ENCODE data around the gene TMEM138.

The TMEM138 gene

DNA sequence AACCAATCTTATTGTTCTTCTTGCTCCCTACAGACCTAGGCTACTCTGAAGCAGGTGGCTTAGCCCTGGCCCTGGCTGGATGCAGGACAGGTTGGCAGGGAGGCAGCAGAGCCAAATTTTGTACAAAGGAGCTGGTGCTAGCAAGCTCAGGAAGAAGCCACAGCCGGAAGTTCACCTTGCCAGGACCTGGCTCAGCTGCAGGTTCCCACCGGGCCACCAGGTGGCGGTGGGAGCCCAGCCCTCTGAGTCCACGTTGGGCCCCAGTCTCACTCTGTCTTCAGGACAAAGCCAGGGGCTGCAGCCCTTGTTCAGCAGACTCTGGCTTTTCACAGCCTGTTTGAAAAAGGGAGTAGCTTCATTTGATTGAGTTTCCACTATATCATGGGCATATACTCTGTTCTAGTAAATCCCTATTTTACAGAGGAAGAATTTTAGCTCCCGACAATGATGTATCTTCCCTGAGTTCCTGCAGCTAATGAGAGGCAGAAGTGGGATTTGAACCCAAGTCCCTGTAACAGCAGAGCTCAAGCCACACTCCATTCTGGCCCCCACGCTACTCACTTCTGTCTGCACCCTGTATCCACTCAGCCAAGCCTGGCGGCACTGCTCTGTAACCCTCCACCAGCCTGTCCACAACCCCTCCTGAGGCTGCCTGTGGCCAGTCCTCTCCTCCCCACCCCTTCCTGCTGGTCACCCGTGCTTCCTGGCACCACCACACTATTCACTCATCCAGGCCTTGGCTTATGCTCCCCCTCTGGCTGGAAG, 25.8 kb upstream of the TMEM138 start:
- peak; percentile 81 for DNase-seq (ENCODE audit: low spot score)
- H3K27ac Mint-ChIP-seq: peak overlapping the region; percentile 82
- H3K4me3 Mint-ChIP-seq: peak overlapping the region; percentile 32
- peaks cover 27% of the 10 kb centered on the region for H3K4me1 Mint-ChIP-seq (ENCODE audit: low read depth)
- peaks cover 14% of the 10 kb centered on the region for H3K36me3 Mint-ChIP-seq (ENCODE audit: low read depth)
- H3K9me3 Mint-ChIP-seq: no peaks in the 10 kb centered on the region
- H3K27me3 Mint-ChIP-seq (ENCODE audit: low read depth): no peaks in the 10 kb centered on the region

DNA sequence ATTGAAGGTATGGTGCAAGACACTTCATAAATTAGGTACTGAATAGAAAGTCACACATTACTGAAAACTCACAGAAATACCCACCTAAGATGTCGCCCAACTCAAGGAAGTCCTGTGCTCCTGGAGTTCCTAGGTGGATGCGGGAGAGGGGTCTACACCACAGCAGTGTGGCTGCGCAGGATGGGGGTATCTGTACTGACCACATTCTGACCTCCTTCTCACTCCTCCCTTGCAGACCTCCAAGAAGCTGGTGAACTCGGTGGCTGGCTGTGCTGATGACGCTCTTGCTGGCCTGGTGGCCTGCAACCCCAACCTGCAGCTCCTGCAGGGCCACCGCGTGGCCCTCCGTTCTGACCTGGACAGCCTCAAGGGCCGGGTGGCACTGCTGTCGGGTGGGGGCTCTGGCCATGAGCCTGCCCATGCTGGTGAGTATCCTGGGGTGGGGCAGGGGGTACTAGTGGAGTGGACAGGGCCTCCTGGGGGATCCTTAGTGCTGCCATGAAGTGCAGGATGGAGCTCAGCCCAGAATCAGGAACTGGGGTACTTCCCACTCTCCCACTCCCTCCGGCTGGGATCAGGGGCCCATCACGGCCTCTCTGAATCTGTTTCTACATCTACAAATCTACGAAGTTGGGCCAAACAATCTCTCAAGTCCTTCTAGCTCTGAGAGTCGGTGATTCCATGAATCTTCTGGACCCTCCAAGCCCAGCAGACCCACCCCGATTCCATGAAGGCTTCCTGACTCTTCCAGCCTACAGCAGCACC, 24.3 kb upstream of the TMEM138 start:
- Mint-ChIP-seq H3K36me3 (ENCODE audit: low read depth) (peaks cover 3% of the 10 kb centered on the region), H3K4me1 (ENCODE audit: low read depth) (peaks cover 18% of the 10 kb centered on the region), H3K4me3 (no peak overlapping the region), H3K9me3 (no peaks in the 10 kb centered on the region), H3K27ac (no peak overlapping the region), H3K27me3 (ENCODE audit: low read depth) (no peaks in the 10 kb centered on the region)
- no peak for DNase-seq (ENCODE audit: low spot score)

DNA sequence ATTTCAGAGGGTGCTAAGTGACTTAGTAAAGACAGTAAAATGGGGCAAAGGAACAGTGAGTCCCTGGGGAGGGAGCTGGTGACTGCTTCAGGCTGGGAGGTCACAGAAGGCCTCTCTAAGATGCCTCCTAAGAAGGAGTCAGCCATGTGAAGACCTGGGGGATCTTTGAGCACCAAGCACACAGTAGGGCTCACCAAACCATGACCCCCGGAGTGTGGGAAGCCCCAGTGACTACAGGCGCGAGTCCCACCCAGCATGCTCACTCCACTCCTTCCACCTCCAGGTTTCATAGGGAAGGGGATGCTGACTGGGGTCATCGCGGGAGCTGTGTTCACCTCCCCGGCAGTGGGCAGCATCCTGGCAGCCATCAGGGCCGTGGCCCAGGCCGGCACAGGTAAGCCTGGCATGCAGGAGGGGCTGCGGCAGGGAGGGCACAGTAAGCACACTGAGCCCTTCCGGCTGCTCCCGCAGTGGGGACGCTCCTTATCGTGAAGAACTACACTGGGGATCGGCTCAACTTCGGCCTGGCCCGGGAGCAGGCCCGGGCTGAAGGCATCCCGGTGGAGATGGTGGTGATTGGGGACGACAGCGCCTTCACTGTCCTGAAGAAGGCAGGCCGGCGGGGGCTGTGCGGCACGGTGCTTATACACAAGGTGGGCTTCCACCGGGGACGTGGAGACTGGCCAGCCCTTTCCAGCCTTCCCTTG, 23.2 kb upstream of the TMEM138 start:
- peaks cover 15% of the 10 kb centered on the region for H3K4me1 Mint-ChIP-seq (ENCODE audit: low read depth)
- no peak for DNase-seq (ENCODE audit: low spot score)
- peak overlapping the region; percentile 17 for H3K27ac Mint-ChIP-seq
- H3K9me3 Mint-ChIP-seq: no peaks in the 10 kb centered on the region
- H3K4me3 Mint-ChIP-seq: no peak overlapping the region
- H3K27me3 Mint-ChIP-seq (ENCODE audit: low read depth): no peaks in the 10 kb centered on the region
- H3K36me3 Mint-ChIP-seq (ENCODE audit: low read depth): peaks cover 3% of the 10 kb centered on the region

DNA sequence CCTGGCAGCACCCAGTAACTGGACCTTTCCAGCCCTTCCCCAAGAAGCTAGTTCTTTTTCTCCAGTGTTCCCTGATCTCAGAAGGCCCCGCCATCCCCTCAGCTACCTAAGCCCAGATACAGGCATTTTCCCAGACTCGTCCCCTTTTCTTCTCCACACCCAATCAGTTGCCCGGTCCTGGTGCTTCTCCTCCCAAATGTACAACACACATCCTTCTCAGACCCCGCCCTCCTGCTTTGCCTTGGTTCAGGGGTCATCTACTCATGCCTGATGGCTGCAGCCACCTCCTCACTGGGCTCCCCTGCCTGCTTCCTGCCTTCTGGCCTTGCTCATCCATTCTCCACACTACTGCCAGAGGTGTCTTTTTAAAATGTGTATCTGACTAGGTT, 22.7 kb upstream of the TMEM138 start:
- peaks cover 3% of the 10 kb centered on the region for H3K36me3 Mint-ChIP-seq (ENCODE audit: low read depth)
- no peaks in the 10 kb centered on the region for H3K9me3 Mint-ChIP-seq
- H3K27me3 Mint-ChIP-seq (ENCODE audit: low read depth): no peaks in the 10 kb centered on the region
- H3K4me3 Mint-ChIP-seq: no peak overlapping the region
- H3K4me1 Mint-ChIP-seq (ENCODE audit: low read depth): peaks cover 11% of the 10 kb centered on the region
- H3K27ac Mint-ChIP-seq: no peak overlapping the region
- DNase-seq (ENCODE audit: low spot score): no peak

DNA sequence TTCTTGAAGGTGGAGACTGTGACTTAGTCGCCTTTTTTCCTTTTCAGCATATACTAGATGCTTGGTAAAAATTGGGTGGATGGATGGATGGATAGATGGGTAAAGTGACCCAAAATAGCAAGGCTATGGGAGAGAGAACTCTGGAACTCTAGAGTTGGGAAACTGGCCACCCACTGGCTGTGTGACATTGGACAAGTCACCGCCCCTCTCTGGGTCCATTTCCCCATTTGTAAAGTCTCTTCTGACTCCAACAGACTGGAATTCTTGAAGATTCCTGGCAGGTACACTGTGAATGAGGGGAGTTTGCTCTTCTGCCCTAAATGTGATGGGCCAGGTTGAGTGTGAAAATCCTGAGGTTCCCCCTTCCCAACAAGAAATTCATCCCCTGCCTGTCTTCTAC, 21.2 kb upstream of the TMEM138 start:
- no peaks in the 10 kb centered on the region for H3K27me3 Mint-ChIP-seq (ENCODE audit: low read depth)
- peaks cover 8% of the 10 kb centered on the region for H3K4me1 Mint-ChIP-seq (ENCODE audit: low read depth)
- no peak overlapping the region for H3K27ac Mint-ChIP-seq
- H3K9me3 Mint-ChIP-seq: no peaks in the 10 kb centered on the region
- peaks cover 3% of the 10 kb centered on the region for H3K36me3 Mint-ChIP-seq (ENCODE audit: low read depth)
- H3K4me3 Mint-ChIP-seq: no peak overlapping the region
- no peak for DNase-seq (ENCODE audit: low spot score)

DNA sequence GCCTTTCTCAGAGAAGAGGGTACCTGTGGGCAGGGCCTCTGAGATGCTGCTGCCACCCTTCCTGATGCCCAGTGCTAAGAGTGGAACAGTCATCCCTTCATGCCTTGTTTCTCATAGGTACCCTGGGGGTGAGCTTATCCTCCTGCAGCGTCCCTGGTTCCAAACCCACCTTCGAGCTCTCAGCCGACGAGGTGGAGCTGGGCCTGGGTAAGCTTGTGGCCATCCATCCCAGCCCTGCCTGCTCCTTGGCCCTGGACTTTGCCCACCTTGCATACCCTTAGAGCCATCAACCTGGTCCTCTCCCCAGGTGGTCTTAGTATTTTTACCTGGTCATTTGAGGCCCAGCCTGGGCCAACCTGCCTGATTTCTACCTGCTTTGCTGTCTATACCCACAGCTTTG, 20.5 kb upstream of the TMEM138 start:
- no peak for DNase-seq (ENCODE audit: low spot score)
- Mint-ChIP-seq H3K9me3 (no peaks in the 10 kb centered on the region), H3K27ac (no peak overlapping the region), H3K4me1 (ENCODE audit: low read depth) (peaks cover 4% of the 10 kb centered on the region), H3K36me3 (ENCODE audit: low read depth) (peaks cover 4% of the 10 kb centered on the region), H3K27me3 (ENCODE audit: low read depth) (no peaks in the 10 kb centered on the region), H3K4me3 (no peak overlapping the region)

DNA sequence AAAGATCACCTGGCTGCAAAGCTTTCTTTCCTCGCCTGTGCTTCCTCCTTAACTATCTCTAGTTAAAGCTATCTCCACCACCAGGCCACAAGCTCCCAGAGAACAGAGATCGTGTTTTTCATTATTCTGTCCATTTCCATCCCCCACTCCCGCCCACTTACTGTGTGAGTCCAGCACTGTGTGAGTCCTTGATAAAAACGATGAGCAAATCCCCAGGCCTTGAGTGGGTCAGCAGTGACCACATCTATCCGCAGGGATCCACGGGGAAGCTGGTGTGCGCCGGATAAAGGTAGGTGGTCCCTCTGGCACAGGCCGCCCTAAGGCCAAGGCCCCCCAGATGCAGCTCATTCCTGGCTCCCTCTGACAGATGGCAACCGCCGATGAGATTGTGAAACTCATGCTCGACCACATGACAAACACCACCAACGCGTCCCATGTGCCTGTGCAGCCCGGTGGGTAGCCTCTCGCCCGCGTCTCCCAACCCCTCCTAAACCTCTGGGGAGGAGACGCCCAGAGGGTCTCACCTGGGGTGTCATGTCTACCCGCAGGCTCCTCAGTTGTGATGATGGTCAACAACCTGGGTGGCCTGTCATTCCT, 19.9 kb upstream of the TMEM138 start:
- H3K4me1 Mint-ChIP-seq (ENCODE audit: low read depth): no peaks in the 10 kb centered on the region
- H3K4me3 Mint-ChIP-seq: no peak overlapping the region
- DNase-seq (ENCODE audit: low spot score): no peak
- H3K27me3 Mint-ChIP-seq (ENCODE audit: low read depth): no peaks in the 10 kb centered on the region
- H3K9me3 Mint-ChIP-seq: no peaks in the 10 kb centered on the region
- no peak overlapping the region for H3K27ac Mint-ChIP-seq
- H3K36me3 Mint-ChIP-seq (ENCODE audit: low read depth): peaks cover 6% of the 10 kb centered on the region

DNA sequence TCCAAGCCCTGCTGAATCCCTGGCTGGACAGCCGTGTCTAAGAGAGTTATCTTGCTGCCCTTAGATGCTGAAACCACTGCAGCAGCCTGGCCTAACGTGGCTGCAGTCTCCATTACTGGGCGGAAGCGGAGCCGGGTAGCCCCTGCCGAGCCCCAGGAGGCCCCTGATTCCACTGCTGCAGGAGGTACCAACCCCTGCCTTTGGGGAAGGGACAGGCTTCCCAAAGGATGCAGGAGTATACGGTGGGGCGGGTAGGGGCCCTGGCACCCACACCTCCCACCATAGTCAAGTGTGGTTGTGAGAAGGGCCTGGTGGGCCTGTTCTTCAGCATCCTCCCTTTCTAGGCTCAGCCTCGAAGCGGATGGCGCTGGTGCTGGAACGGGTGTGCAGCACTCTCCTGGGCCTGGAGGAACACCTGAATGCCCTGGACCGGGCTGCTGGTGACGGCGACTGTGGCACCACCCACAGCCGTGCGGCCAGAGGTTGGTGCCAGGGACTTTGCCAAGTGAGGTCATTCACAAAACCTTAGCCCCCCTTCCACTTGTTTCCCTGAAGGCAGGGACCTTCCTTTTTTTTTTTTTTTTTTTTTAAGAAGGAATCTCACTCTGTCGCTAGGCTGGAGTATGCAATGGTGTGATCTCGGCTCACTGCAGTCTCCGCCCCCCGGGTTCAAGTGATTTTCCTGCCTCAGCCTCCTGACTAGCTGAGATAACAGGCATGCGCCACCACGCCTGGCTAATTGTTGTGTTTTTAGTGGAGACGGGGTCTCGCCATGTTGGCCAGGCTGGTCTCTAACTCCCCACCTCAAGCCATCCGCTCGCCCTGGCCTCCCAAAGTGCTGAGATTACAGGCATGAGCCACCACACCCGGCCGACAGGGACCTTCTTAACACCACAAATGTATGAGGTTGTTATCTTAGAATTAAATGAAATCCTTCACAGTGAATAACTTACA, 18.1 kb upstream of the TMEM138 start:
- no peaks in the 10 kb centered on the region for H3K27me3 Mint-ChIP-seq (ENCODE audit: low read depth)
- no peak overlapping the region for H3K27ac Mint-ChIP-seq
- H3K4me3 Mint-ChIP-seq: no peak overlapping the region
- peaks cover 2% of the 10 kb centered on the region for H3K36me3 Mint-ChIP-seq (ENCODE audit: low read depth)
- DNase-seq (ENCODE audit: low spot score): no peak
- H3K9me3 Mint-ChIP-seq: no peaks in the 10 kb centered on the region
- no peaks in the 10 kb centered on the region for H3K4me1 Mint-ChIP-seq (ENCODE audit: low read depth)

DNA sequence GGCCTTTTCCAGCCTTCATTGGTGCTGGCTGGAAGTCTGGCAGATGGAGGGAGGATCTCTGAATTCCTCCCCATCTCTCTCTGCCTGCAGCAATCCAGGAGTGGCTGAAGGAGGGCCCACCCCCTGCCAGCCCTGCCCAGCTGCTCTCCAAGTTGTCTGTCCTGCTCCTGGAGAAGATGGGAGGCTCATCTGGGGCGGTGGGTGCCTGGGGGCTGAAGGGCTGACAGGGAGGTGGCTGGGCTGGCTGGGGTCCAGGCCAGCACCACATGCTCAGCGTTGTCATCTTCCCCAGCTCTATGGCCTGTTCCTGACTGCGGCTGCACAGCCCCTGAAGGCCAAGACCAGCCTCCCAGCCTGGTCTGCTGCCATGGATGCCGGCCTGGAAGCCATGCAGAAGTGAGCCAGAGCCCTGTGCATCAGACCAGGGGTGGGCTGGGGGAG, 17.0 kb upstream of the TMEM138 start:
- no peaks in the 10 kb centered on the region for H3K4me1 Mint-ChIP-seq (ENCODE audit: low read depth)

DNA sequence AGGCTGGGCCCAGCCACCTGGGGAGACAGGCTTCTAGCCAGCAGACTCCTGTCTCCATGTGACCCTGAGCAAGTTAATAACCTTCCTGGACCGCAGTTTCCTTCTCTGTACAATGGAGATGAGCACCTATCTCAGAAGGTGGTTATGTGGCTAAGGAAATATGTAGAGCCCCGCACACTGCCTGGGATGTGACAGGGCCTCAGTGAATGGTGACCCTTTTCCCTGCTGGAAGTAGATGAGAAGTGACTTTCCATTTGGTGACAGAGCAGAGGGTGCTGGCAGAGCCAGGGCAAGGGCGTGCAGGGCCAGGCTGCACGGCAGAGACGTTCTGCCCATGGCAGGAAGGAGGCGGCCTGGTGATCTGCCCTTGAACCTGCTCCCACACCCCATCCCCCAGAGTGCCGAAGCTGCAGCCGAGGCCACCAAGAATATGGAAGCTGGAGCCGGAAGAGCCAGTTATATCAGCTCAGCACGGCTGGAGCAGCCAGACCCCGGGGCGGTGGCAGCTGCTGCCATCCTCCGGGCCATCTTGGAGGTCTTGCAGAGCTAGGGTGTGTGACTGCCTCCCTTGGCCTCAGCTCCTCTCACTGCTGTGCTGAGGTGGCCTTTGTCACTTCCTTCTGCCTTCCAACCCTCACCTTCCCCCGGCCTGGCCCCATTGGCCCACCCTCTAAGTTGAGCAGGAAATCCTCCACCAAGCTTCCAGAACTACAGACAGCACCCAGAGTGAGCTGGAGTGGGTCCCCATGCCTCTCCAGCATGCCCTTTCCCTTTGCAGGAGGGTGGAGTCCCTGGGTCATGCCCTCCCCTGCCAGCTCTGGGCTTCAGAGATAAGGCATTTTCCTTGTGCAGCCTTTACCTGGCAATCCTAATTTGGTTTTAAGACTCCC, 16.0 kb upstream of the TMEM138 start:
- Mint-ChIP-seq H3K4me3 (no peak overlapping the region), H3K36me3 (ENCODE audit: low read depth) (peaks cover 8% of the 10 kb centered on the region), H3K27ac (peak overlapping the region; percentile 26), H3K27me3 (ENCODE audit: low read depth) (no peaks in the 10 kb centered on the region), H3K4me1 (ENCODE audit: low read depth) (no peaks in the 10 kb centered on the region), H3K9me3 (no peaks in the 10 kb centered on the region)
- no peak for DNase-seq (ENCODE audit: low spot score)

More for the DNA sequence above, 17.0 kb upstream of the TMEM138 start:
- no peak overlapping the region for H3K4me3 Mint-ChIP-seq
- peaks cover 8% of the 10 kb centered on the region for H3K36me3 Mint-ChIP-seq (ENCODE audit: low read depth)
- H3K27me3 Mint-ChIP-seq (ENCODE audit: low read depth): no peaks in the 10 kb centered on the region
- no peak for DNase-seq (ENCODE audit: low spot score)
- no peaks in the 10 kb centered on the region for H3K9me3 Mint-ChIP-seq
- no peak overlapping the region for H3K27ac Mint-ChIP-seq

DNA sequence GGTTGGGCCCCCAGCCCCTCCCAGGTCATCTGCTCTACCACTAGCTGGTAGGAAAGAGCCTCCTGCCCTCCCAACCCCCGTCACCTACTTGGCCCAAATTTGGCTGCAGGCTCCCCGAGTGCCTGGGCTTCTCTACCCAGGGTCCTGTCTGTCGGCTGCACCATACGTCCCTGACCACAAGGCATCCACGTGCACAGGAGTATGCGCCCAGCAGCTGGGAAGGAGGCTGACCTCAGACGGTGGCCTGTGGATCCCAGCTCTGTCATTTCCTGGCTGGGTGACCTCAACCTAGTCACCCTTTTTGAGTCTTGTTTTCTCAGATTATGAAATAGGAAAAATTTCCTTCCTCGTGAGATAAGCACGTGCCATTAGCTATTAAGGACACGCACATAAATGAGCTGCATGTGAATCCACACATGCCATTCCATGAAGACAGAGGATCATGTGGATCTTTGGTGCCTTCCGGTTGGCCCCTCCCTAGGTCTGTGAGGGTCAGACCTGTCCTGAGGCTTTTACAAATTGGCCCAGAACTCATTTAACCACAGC, 14.2 kb upstream of the TMEM138 start:
- H3K4me1 Mint-ChIP-seq (ENCODE audit: low read depth): no peaks in the 10 kb centered on the region
- no peaks in the 10 kb centered on the region for H3K27me3 Mint-ChIP-seq (ENCODE audit: low read depth)
- H3K4me3 Mint-ChIP-seq: no peak overlapping the region
- no peaks in the 10 kb centered on the region for H3K9me3 Mint-ChIP-seq
- DNase-seq (ENCODE audit: low spot score): no peak
- H3K36me3 Mint-ChIP-seq (ENCODE audit: low read depth): peaks cover 16% of the 10 kb centered on the region
- H3K27ac Mint-ChIP-seq: no peak overlapping the region

DNA sequence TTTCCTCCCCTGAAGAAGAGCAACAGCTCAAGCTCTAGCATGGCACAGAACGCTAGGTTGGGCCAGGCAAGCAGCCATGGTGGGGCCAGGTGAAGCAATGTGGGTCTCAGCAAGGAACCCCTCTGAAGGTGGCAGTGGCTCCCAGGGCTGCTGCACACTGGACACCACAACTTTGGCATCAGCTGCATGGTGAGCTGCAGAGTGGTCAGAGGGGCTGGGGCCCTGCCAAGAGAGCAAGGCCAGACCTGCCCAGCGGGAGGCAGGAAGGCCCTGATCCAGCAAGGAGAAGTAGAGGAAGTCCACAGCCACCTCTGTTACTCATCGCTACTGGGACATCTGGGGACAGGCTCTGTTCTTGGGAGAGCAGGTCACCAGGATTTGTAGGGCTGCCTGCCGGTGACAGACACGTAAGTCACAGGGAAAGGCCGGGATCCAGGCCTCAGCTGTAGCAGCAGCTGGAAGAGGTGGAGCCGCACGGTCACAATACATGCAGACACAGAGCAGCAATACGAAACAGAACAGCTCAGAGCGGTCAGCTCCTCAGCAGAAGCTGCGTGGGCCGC, 12.9 kb upstream of the TMEM138 start:
- no peaks in the 10 kb centered on the region for H3K9me3 Mint-ChIP-seq
- DNase-seq (ENCODE audit: low spot score): no peak
- no peak overlapping the region for H3K27ac Mint-ChIP-seq
- no peaks in the 10 kb centered on the region for H3K4me1 Mint-ChIP-seq (ENCODE audit: low read depth)
- H3K27me3 Mint-ChIP-seq (ENCODE audit: low read depth): no peaks in the 10 kb centered on the region
- no peak overlapping the region for H3K4me3 Mint-ChIP-seq
- H3K36me3 Mint-ChIP-seq (ENCODE audit: low read depth): peaks cover 19% of the 10 kb centered on the region

Data from T-helper 2 cell treated with Interferon-gamma antibody and Interleukin-4, amounts not matched to agents 5 μg/mL and 100 μg/mL, for 36 hours (primary cell).